A549 treated with Hydrocortisone at 1 μM for 4 hours (cell line): ENCODE data around the gene DMBT1. TPM values are rescaled to one million over a fixed set of nuclear protein-coding genes. Genes with fewer than 3 reads are reported as not detected.

Experiments used
- total RNA-seq: library from RNA; stranded (reverse); fragments of 200-300 nt; extraction: Qiagen RNA extraction; gene quantifications from 5 replicates; pipeline ENCODE4 v1.2.3, GENCODE V29; 2022

Gene DMBT1
- 0.16 to 0.28 TPM (median 0.20 TPM) in 5 replicates for total RNA-seq

GRCh38 chr10:122560279-122560804, at the start of gene DMBT1:
TSS of gene DMBT1 (plus strand) at chr10:122560754. CDS start at chr10:122560771, 17 bp downstream.

Other genes starting within 250 kb of the DMBT1 start
- gene PLEKHA1, start 186.0 kb upstream of the DMBT1 start, total RNA-seq = 14.9 to 27.3 TPM (median 21.3 TPM) in 5 replicates
- not detected in 5 replicates for gene ARMS2, start 106.1 kb upstream of the DMBT1 start, total RNA-seq
- 48.4 to 63.5 TPM (median 53.0 TPM) in 5 replicates for gene HTRA1, start 99.2 kb upstream of the DMBT1 start, total RNA-seq
- not detected in 5 replicates for gene C10orf120, start 139.1 kb downstream of the DMBT1 start, total RNA-seq